GM19452 (cell line): ENCODE results near the gene TBRG1.
A peak's percentile ranks its signal among the peaks of the same experiment; 100 is the strongest.
"Not testable (repeated sequence)": the region's sequence is repeated elsewhere in the genome, so short reads cannot be mapped to it uniquely, and the experiment has no call there.

ENCODE experiments used
- ATAC-seq: cut with Tn5 transposase; IDR thresholded peaks from one replicate; pipeline ENCODE4 v1.9.1; 2021; ENCODE audit not compliant: unreplicated experiment

Gene TBRG1

DNA sequence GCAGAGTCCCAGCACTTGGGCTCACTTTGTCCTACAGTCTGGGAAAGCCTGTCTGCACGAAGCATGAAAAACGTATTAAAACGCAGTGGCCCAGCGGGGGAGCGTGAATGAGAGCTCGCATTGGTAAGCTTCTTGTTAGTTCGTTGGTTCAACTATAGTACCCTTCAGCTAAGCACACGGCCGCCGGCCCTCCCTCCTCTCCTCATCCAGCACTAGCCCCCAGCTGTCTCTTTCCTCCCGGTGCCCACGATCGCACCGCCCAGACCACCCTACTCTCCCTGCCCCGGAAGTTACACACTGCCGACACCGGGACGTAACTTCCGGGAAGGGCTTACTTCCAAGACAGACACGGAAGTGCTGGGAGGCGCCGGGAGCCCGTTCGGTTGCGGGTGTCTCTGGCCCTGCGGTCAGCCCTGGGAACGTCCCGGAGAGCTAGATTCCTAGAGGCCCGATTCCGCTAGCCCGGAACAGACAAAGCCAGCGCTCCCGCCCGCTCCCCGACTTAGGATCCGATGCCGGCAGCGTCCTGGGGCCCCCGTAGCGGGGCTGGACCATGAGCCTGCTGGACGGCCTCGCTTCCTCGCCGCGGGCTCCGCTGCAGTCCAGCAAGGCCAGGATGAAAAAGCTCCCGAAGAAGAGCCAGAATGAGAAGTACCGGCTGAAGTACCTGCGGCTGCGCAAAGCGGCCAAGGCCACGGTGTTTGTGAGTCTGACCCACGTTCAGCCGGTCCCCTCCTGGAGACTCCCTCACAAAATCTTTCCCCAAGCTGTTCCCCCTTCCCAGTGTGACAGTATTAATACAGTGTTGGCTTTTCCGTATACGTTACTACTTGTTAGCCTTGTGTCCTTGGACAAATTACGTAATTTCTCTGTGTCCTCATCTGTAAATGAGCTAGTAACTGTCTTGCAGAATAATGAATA is at the start of gene TBRG1:
TSS of gene TBRG1 (plus strand) at position 334 of the 921 bp plus-strand sequence. CDS start at position 554, 220 bp downstream.
- ATAC-seq = peak; percentile 96

GRCh38 chr11:124577716-124578427 is 44.8 kb upstream of the TBRG1 start:
- no peak for ATAC-seq

DNA sequence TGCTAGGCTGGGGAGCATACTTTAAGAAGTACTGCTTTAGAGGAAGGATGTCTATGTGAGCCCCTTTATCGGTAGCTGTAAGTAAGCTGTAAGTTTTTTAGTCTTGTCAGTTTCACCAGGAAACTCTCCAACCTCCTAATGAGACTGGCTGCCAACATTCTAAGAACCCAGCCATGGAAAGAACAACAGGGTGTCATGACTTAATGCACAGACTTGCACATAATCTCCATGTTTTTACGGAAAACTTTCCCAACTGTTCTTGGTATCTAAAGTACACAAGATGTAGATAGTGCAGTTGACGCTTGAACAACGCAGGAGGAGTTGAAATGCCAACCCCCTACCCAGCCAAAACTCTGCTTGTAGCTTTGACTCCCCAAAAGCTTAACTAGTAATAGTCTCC is 43.9 kb upstream of the TBRG1 start:
- no peak for ATAC-seq

- ATAC-seq = no peak
Observed at GRCh38 chr11:124581817-124582216, 40.8 kb upstream of the TBRG1 start.

GRCh38 chr11:124582565-124582964 is 40.1 kb upstream of the TBRG1 start:
- no peak for ATAC-seq

GRCh38 chr11:124583781-124584180 is 38.9 kb upstream of the TBRG1 start:
- ATAC-seq = no peak

DNA sequence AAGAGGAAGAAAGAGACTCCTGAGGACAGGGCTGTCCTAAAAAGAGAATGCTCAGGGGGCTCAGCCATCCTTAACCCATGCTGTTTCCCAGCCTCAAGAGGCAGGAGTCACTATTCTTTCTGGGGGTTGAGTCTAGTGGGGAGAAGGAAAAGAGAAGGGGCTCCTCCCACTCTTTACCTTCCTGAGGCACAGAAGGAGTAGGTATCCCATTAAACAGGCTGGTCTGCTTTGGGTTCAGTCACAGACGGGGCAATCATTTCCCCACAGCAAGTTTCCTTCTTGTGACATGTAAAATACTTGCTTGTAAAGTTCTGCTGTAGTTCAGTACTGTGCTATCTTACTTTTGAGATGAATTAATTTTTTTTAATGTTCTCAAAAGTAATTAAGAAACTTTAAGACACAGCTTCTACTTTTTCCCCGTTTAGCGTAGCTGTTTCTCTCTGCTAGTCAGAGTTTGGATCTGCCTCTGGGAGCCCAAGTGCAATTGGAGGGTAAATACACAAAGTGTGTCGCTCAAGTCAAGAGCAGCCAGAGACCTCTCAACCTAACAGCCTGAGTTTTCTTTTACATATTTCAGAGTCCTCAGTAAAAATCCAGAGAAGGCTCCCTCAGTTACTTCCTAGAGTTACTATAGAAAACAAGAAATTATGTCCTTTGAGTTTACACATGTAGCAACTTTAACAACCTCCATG is 37.8 kb upstream of the TBRG1 start:
- ATAC-seq = no peak

GRCh38 chr11:124586238-124586860 is 36.3 kb upstream of the TBRG1 start:
- ATAC-seq = peak; percentile 71

- no peak for ATAC-seq
Observed at GRCh38 chr11:124591430-124591829, 31.2 kb upstream of the TBRG1 start.

DNA sequence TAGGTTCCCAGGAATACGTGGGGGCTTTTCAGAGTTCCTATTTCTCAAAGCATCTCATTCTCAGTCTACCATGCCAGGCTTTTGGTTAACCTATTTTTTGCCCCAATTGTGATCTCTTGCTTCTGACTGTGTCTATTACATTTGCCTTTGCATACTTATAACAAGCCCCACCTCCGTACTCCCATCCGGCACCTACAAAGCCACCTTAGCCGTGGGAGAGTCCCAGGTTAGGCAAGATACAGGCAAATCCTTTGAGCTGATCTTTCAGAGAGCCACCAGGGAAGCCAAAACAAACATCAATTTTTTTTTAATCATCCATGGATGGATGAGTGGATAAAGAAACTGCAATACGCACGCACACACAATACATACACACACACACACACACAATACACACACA is 30.0 kb upstream of the TBRG1 start:
- no peak for ATAC-seq

- no peak for ATAC-seq
Observed at GRCh38 chr11:124595302-124595701, 27.4 kb upstream of the TBRG1 start.

GRCh38 chr11:124597626-124598025 is 25.0 kb upstream of the TBRG1 start:
- ATAC-seq = no peak

GRCh38 chr11:124600621-124601320 is 21.9 kb upstream of the TBRG1 start:
- ATAC-seq = no peak

DNA sequence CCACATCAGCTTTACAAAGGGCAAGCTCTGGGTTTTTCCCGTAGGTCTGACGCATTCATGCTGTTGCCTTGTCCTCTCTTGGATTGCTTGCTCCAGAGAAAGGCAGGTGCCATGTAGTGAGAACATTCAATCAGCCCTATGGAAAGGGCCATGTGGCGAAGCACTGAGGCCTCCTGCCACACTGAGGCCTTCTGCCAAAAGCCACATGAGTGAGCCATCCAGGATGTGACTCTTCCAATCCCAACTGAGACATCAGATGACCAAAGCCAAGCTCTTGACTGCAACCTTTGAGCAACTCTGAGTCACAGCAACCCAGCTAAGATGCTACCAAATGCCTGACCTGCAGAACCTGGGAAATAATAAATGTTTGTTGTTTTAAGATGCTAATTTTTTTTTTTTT is 20.5 kb upstream of the TBRG1 start:
- no peak for ATAC-seq

DNA sequence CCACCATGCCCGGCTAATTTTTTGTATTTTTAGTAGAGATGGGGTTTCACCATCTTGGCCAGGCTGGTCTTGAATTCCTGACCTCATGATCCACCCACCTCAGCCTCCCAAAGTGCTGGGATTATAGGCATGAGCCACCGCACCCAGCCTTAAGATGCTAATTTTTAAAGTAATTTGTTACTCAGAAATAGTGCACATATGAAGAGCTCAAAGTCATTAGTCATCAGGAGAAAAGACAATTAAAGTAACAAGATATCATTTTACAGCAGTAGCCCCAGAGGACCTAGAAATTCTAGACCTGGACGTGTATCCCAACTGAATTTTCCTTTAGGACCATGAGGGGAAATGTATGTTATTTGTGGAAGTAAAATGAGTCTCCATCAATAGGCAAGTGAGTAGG is 19.9 kb upstream of the TBRG1 start:
- not testable (repeated sequence) for ATAC-seq

GRCh38 chr11:124605719-124606118 is 16.9 kb upstream of the TBRG1 start:
- no peak for ATAC-seq

DNA sequence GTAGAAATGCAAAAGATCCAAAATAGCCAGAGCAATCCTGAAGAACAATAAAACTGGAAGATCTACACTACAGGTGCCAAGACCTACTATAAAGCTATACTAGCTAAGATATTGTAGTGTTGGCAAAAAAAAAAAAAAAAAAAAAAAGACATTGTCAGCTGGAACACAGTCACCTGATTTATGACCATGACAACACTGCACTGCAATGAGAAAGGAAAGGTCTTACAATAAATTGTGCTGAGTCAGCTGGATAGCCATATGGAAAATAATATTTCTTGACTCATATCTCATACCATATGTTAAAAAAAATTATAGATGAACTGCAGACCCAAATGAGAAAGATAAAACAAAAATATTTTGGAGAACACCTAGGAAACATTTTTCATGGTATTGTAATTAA is 14.5 kb upstream of the TBRG1 start:
- ATAC-seq = no peak

DNA sequence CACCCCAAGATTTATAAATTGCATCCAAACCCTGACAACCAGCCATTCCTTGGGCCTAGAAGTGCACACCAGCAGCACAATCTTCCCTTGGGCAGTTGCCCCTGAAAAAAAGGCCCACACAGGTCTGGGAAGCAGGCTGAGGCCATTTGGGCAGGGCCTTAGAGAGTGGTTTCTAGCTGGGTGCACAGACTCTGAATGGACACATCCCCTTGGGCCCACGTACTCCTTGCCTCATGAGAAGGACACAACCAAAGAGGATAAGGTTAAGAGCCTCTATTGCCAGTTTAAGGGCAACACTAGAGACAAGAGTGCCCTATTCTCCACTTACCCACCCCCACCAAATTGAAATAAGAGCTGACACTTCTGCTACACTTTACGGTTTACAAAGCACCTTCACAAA is 12.4 kb upstream of the TBRG1 start:
- no peak for ATAC-seq

GRCh38 chr11:124611064-124611463 is 11.6 kb upstream of the TBRG1 start, which contains the start of gene PANX3:
Gene PANX3 (plus strand): TSS chr11:124611428. CDS start chr11:124611557, 129 bp downstream.
- no peak for ATAC-seq

- ATAC-seq = no peak
Observed at GRCh38 chr11:124612045-124612444, 10.6 kb upstream of the TBRG1 start.
